Measurements from ENCODE around the gene RYR2.

Gene RYR2

GRCh38 chr1:237003516-237003915 lies 38.5 kb upstream of the RYR2 start:
- TF ChIP-seq CTCF (IDR thresholded peaks at IDR 0.05; ENCODE audit: low read depth, low read length): no peak
- no peak for DNase-seq (ENCODE audit: low read depth in 2 of 2)
- no peak overlapping the region for H3K4me3 ChIP-seq (replicated peaks in 1 of 2; ENCODE audit: low read depth in 2 of 2, low read length in 2 of 2)

- DNase-seq (ENCODE audit: low read depth in 2 of 2): no peak
- no peak within 1 kb of the TSS for H3K4me3 ChIP-seq (replicated peaks in 1 of 2; ENCODE audit: low read depth in 2 of 2, low read length in 2 of 2)
- TF ChIP-seq CTCF (IDR thresholded peaks at IDR 0.05; ENCODE audit: low read depth, low read length): no peak
These were observed 37.9 kb upstream of the RYR2 start, which contains the start of gene MT1HL1 for GRCh38 chr1:237004116-237004515. MT1HL1 (minus strand) TSS chr1:237004441; CDS start chr1:237004372, 69 bp downstream.

GRCh38 chr1:237005674-237006073 lies 36.3 kb upstream of the RYR2 start:
- no peak overlapping the region for H3K4me3 ChIP-seq (replicated peaks in 1 of 2; ENCODE audit: low read depth in 2 of 2, low read length in 2 of 2)
- no peak for DNase-seq (ENCODE audit: low read depth in 2 of 2)
- no peak for TF ChIP-seq CTCF (IDR thresholded peaks at IDR 0.05; ENCODE audit: low read depth, low read length)

GRCh38 chr1:237007147-237007881 lies 34.7 kb upstream of the RYR2 start:
- DNase-seq (ENCODE audit: low read depth in 2 of 2): no peak
- no peak for TF ChIP-seq CTCF (IDR thresholded peaks at IDR 0.05; ENCODE audit: low read depth, low read length)
- H3K4me3 ChIP-seq (replicated peaks in 1 of 2; ENCODE audit: low read depth in 2 of 2, low read length in 2 of 2): no peak overlapping the region

- DNase-seq (ENCODE audit: low read depth in 2 of 2): no peak
- TF ChIP-seq CTCF (IDR thresholded peaks at IDR 0.05; ENCODE audit: low read depth, low read length): no peak
- H3K4me3 ChIP-seq (replicated peaks in 1 of 2; ENCODE audit: low read depth in 2 of 2, low read length in 2 of 2): no peak overlapping the region
These were observed 32.4 kb upstream of the RYR2 start for GRCh38 chr1:237009611-237010010.

- H3K4me3 ChIP-seq (replicated peaks in 1 of 2; ENCODE audit: low read depth in 2 of 2, low read length in 2 of 2): no peak overlapping the region
- no peak for DNase-seq (ENCODE audit: low read depth in 2 of 2)
- TF ChIP-seq CTCF (IDR thresholded peaks at IDR 0.05; ENCODE audit: low read depth, low read length): no peak
These were observed 30.6 kb upstream of the RYR2 start for GRCh38 chr1:237011432-237011831.

GRCh38 chr1:237012361-237012760 lies 29.6 kb upstream of the RYR2 start:
- DNase-seq (ENCODE audit: low read depth in 2 of 2): no peak
- no peak overlapping the region for H3K4me3 ChIP-seq (replicated peaks in 1 of 2; ENCODE audit: low read depth in 2 of 2, low read length in 2 of 2)
- no peak for TF ChIP-seq CTCF (IDR thresholded peaks at IDR 0.05; ENCODE audit: low read depth, low read length)

Measured in cardiac fibroblast (primary cell).